Daoy (cell line): ENCODE measurements around the gene TBL1X. TPM values are rescaled to one million over a fixed set of nuclear protein-coding genes. Genes with fewer than 3 reads are reported as not detected.

Source experiments
- DNase-seq: peaks from one replicate; pipeline ENCODE4 v3.0.0-alpha.2; 2015; ENCODE audit warnings: low read depth
- total RNA-seq: library from RNA; depleted of rRNA; stranded (reverse); fragments of >200 nt; shearing (Covaris generic); gene quantifications from 2 replicates; pipeline ENCODE4 v1.2.3, GENCODE V29; 2014

Gene TBL1X
- total RNA-seq, 1 experiment from 2014 or later = 7.9 TPM

DNA sequence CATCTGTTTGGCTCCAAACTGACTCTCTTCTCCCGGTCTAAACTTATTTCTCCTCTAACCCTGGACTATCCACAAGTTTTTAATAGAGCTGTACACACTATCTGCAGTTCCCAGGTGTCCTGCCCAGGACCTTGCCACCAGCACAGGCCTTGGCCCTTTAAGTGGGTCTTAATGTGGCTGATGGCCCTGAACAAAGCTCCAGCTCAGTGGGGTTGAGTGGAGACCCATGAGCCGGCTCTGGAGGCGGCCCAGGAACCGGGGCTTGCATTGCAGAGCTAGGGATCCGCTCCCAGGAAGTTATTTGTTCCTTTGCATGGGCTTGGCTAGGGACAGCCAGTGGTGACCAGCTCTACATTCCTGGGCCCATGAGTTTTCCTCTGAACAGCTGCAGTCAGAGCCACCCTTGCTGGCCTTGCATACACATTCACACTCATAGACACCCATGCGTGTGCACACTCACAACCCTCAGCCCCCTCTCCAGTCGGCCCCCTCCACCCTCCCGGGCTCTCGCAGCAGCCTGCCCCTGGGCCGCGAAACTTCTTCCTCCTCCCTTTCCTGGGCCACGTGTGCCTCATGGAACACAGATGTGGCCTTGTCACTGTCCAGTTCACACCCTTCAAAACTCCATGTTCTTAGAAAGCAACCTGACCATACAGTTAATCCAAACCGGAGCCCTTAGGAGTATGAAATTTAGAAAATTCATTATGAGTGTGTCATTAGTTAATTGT lies 242.6 kb downstream of the TBL1X start:
- no peak for DNase-seq

DNA sequence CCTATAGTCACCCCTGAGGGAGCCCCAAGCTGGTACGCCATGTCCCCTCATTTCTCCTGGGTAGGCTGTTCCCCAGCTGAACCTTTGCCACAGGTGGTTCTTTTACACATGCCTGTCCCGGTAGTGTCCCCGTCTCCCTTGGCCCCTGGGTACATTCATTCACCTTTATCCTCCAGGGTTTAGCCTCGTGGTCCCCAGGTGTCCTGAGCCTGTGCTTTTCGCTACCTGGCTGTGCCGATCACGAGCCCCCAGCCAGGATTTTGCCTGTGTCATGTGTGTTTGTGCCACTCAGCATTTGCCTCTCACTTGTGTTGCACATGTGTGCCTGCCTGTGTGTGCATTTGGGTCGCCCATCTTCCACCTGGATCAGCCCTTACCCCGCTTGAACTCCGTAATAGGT lies 243.2 kb downstream of the TBL1X start:
- no peak for DNase-seq

GRCh38 chrX:9708923-9709553 lies 244.2 kb downstream of the TBL1X start:
- DNase-seq = peak; percentile 62

DNA sequence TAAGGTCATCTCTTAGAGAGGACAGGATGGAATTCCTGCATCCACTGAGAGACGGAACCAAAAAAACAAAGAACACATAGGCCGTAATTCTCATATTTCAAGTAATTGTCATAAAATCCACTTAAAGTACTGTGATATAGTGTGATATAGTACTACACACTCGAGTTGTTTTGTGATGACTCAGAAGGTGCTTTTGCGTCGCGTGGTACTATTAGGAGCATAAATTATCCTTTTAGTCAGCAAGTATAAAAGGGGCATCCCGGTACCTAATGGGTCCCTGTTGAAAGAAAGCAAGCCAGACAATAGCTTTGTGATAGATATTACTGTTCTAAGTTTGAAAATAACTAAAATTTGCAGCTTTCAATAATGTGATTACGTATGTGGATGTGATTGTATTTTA lies 245.5 kb downstream of the TBL1X start:
- DNase-seq = no peak

DNA sequence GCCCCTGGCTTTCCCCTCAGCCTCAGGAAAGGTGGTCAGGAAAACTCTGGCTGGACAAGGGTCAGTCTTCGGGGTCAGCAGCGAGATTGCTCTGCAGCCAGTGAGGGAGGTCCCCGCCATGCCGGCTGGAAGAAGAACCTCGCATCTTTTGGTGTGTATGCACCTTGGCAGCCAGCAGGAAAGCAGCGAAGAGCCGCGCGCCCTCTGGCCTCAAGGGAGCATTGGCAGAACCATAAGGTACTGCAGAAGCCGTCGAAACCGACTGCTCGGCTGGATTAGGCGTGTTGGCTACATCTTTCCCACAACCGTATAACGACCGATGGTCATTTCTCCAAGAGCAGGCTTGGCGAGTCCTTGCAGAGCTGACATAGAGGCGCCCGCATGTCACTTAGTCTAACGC lies 252.5 kb downstream of the TBL1X start:
- no peak for DNase-seq

DNA sequence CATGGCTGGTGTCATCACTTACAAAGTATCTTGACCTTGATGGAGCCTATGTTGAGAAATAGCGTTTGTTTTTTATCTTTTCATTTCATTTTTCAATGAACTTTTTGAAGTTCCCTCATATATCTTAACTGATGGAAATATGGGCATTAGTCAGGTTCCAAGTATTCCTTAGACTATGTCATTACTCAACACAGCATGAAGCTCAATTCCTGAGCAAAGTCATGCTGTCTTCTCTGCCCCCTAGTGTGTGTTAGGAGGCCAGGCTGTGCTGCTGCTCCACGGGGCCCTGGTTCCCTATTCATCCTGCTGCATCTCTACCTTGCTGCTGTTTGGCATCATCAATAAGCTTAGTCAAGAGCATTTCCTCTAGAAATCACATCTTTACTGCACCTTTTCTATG lies 259.9 kb downstream of the TBL1X start:
- DNase-seq = no peak

GRCh38 chrX:9728261-9728660 lies 263.4 kb downstream of the TBL1X start:
- no peak for DNase-seq

GRCh38 chrX:9729171-9729885 lies 264.5 kb downstream of the TBL1X start:
- no peak for DNase-seq

GRCh38 chrX:9730078-9730477 lies 265.2 kb downstream of the TBL1X start:
- no peak for DNase-seq

DNA sequence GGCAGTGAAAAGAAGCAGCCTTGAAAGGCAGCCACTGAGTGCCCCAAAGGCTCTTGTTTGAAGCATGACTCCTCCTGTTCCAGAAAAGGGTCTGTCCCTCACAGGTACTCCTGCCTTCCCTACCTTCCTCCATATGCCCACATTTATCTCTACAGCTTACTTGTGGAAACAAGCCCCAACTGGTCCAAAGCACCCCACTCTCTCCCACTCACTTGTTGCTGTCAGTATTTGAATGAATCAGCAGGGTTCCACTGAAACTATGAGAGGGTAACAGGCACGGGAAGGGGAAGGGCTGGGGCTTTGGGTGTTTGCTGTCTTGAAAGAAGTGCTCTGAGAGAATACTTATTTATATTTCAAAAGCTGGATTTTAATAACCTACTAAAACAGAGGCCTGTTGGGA lies 265.9 kb downstream of the TBL1X start:
- no peak for DNase-seq

DNA sequence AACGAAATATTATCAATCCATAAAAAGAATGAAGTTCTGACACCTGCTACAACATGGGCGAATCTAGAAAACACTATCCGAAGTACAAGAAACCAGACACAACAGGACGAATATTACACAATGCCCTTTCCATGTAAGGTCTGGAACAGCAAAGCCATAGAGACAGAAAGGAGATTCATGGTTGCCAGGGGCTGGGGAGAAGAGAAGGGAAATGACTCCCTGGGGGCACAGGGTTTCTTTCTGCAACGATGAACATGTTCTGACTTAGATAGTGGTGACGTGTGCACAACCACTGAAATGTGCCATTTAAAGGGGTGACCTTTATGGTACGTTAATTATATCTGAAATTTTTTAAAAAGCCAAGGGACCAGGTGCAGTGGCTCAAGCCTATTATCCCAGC lies 272.5 kb downstream of the TBL1X start:
- DNase-seq = no peak

- DNase-seq = no peak
Measured at GRCh38 chrX:9738151-9738550, 273.3 kb downstream of the TBL1X start.

DNA sequence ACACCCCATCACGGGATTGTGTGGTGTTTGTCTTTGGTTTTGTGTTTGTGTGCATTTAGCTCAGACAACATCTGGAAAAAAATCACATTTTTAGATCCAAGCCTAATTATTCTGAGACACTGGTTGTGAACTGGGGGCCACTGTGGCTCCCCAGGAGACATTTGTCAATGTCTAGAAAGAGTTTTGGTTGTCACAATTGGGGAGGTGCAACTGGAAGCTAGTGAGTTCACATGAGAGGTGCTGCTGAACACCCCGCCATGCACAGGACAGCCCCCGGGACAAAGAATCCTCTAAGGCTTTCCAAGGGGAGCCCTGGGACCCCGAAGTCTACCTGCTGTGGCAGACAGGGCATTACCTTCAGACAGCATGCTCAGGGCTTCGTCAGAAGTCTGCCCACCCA lies 274.3 kb downstream of the TBL1X start:
- no peak for DNase-seq

GRCh38 chrX:9745417-9746115 lies 280.7 kb downstream of the TBL1X start:
- DNase-seq = peak; percentile 65

GRCh38 chrX:9746148-9746888 lies 281.5 kb downstream of the TBL1X start:
- peak; percentile 67 for DNase-seq

DNA sequence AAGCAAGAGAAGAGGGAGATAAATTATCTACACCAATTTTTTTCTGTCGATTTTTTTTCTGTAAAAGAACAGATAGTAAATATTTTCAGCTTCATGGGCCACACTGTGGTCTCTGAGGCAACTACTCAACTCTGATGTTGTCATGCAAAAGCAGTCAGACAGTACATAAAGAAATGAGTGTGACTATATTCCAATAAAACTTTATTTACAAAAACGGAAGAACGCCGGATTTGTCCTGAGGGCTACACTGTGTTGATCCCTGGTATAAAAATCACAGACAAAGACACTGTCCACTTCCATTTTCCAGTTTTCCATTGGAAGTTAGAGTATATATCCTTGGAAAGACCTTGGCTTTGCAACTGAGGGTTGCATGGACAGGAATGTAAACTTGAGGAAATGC lies 282.8 kb downstream of the TBL1X start:
- no peak for DNase-seq

DNA sequence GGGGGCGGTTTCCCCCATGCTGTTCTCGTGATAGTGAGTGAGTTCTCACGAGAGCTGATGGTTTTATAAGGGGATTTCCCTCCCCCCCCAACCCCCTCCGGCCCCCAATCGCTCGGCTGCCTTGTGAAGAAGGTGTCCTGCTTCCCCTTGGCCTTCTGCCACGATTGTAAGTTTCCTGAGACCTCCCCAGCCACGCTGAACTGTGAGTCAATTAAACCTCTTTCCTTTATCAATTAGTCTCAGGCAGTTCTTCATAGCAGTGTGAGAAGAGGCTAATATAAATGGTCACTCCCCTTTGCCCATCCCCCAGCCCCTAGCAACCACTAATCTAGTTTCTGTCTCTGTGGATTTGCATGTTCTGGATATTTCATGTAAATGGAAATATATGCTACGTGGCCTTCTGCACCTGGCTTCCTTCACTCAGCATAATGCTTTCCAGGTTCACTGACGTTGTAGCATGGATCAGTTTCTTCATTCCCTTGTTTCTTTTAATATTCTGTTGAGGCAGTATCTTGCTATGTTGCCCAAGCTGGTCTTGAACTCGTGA lies 284.4 kb downstream of the TBL1X start:
- no peak for DNase-seq

GRCh38 chrX:9757366-9757765 lies 292.5 kb downstream of the TBL1X start:
- peak; percentile 13 for DNase-seq

DNA sequence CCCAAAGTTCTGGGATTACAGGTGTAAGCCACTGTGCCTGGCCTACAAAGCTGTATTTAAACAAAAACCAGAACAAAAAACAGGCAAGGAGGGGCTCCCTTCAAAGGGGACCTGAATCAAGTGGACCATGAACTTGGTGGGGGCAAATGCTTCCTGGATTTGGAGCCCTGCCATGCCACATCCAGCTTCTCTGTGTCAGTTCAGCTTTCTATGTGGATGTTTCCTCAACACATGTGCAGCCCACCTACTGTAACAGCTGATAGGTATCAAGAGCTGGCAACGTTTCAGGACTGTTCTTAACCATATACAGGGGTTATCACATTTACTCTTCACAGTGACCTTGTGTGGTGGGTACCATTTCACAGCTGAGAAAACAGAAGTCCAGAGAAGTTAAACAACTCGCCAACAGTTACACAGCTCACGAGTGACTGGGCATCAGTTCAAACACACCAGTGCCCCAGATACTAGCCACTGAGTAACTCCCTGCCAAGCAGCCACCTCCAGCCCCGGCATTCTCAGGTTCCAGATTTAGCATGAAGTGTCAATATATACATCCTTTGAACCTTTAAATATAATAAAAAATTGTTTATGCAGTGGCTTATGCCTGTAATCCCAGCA lies 293.3 kb downstream of the TBL1X start:
- no peak for DNase-seq

DNA sequence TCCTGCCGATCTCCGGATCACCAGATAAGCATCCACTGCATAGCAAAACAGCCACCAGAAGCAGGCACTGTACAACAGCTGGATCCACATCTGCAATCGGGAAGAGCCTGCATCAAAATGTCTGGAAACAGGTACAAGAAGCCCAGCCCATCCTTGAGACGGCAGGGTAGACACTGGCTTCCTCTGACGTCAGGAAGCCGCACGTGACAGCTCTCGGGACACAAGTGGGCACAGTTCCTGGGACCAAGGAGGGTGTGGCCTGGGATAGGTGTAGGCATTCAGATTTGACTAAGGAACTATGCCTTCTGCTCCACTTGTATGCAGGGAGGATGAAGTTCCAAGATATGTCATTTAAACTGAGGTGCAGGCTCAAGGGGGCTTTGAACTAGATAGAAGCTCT lies 294.5 kb downstream of the TBL1X start:
- no peak for DNase-seq
